Activated CD8-positive, alpha-beta memory T cell treated with anti-CD3 and anti-CD28 coated beads, Interleukin-2, amount 50 U/mL, for 4 hours (primary cell): ENCODE results near the gene PLXNC1.

Experiments used
- DNase-seq: peaks from one replicate; pipeline ENCODE4 v3.0.0-alpha.2; 2020

PLXNC1 gene

DNA sequence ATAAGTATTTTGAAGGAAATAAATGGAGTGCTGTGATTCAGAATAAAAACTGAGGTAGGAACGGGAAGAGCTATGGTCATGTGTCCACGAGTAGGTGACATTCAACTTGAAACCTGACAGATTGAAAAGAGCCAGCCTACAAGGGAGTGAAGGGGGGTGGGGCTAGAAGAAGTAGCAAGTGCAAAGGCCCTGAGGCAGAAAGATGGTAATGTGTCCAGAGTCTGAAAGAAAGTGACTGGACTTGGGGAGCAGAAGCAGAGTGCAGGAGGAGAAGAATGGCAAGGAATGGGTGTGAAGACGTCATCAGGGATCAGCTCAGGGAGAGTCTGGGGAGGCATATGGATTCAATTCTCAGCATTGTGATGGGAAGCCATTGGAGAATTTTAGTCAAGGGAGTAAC is 13.7 kb downstream of the PLXNC1 start:
- DNase-seq, result no peak

GRCh38 chr12:94163850-94164249 is 15.5 kb downstream of the PLXNC1 start:
- no peak for DNase-seq

GRCh38 chr12:94165138-94165537 is 16.8 kb downstream of the PLXNC1 start:
- DNase-seq, result no peak

- DNase-seq, result no peak
Observed at GRCh38 chr12:94165670-94166364, 17.4 kb downstream of the PLXNC1 start.

GRCh38 chr12:94167071-94167755 is 18.8 kb downstream of the PLXNC1 start:
- no peak for DNase-seq

- no peak for DNase-seq
Observed at GRCh38 chr12:94167756-94168416, 19.5 kb downstream of the PLXNC1 start.

GRCh38 chr12:94169495-94169894 is 21.1 kb downstream of the PLXNC1 start:
- DNase-seq, result peak; percentile 24

GRCh38 chr12:94169966-94170689 is 21.8 kb downstream of the PLXNC1 start:
- no peak for DNase-seq

DNA sequence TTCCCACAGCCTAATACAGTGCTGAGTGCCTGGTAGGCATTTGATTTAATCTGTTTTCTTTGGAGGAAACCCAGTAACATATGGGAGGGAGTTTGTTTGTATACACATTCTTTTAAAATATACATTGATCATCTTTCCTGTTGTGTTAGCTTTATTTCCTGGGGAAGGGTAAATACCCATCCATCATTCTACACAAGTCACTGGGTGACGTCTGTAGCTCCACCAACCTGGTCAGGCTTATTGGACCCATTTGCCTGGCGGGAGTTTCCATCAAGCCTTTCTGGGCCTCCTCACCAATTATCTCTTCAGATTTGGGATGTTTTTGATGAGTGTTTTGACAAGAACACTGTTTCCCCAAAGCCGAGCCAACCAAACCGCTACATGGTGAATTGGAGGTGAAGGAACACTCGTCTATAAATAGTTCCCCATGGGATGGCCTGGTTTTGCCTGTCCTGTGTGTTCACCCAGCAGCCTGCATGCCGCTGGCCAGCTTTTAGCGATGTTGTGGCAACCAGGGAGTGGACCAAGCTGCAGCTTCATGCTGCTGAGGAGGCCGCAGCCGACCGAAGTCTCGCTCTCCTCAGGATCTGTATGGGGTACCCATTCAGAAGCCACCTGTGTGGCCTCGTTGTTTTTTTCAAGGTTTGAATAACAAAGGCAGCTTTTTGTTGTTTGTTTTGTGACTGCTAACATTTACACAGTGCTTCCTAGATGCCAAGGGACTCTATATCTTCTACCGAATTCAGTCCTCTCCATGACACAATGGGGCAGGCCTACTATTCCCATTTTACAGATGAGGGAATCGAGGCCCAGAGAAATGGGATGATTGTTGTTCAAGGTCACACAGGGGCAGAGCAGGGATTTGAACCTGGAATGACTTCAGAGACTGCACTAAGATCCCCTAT is 22.6 kb downstream of the PLXNC1 start:
- DNase-seq, result no peak

DNA sequence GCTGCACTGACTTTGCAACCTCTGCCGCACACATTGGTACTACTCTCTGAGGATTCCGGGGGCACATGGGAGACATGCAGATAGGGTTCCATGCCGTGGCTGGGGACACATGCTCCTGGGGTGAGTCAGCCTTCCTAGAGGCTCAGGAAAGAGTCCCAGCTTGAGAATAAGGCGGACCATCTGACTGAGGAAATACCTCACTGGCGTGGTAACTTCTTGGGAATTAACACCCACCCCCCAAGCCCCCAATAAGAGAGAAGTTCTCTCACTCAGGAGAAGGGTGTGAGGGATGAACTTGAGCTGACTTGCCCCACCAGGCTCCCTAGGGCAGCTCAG is 23.2 kb downstream of the PLXNC1 start:
- no peak for DNase-seq

DNA sequence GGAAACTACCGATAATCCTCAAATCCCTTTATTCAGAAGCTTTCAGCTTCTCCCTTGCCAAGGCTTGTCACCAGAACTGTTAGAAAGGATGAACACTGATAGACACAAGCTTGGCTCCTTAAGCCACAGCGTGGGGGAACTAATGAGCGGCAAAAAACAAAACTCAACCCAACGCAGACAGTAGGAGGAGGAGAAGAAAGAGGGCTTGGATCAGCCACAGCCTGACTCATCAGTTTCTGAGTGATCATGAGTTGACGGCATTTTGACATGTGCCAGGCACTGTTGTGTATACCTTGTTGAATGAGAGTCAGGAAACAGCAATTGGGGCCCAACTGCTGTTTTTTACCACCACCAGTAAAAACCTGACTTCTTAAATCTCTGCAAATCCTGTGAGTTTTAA is 23.7 kb downstream of the PLXNC1 start:
- no peak for DNase-seq

- no peak for DNase-seq
Observed at GRCh38 chr12:94172973-94173372, 24.6 kb downstream of the PLXNC1 start.

- DNase-seq, result no peak
Observed at GRCh38 chr12:94173660-94174265, 25.4 kb downstream of the PLXNC1 start.

- DNase-seq, result no peak
Observed at GRCh38 chr12:94174576-94174975, 26.2 kb downstream of the PLXNC1 start.

- DNase-seq, result no peak
Observed at GRCh38 chr12:94175763-94176668, 27.6 kb downstream of the PLXNC1 start.

- DNase-seq, result no peak
Observed at GRCh38 chr12:94178054-94178453, 29.7 kb downstream of the PLXNC1 start.

DNA sequence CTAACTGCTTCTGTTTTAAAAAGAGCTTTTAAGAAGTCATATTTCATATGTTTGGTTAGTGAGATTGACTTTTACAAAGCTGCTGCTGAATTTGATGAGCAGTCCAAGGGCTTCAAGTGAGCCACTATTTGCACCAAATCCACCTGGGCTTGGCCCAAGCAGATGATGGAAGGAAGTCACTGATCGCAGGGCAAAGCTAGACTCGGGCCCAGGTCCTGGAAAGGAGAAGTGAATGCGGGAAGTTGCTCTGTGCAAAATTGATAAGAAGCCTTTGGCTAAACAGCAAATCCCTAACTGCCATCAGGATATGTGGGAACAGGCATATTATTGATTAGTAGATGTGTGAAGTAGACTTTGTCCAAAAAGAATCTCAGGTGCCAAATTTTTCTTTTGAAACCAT is 30.5 kb downstream of the PLXNC1 start:
- no peak for DNase-seq

- DNase-seq, result no peak
Observed at GRCh38 chr12:94179723-94180122, 31.3 kb downstream of the PLXNC1 start.

DNA sequence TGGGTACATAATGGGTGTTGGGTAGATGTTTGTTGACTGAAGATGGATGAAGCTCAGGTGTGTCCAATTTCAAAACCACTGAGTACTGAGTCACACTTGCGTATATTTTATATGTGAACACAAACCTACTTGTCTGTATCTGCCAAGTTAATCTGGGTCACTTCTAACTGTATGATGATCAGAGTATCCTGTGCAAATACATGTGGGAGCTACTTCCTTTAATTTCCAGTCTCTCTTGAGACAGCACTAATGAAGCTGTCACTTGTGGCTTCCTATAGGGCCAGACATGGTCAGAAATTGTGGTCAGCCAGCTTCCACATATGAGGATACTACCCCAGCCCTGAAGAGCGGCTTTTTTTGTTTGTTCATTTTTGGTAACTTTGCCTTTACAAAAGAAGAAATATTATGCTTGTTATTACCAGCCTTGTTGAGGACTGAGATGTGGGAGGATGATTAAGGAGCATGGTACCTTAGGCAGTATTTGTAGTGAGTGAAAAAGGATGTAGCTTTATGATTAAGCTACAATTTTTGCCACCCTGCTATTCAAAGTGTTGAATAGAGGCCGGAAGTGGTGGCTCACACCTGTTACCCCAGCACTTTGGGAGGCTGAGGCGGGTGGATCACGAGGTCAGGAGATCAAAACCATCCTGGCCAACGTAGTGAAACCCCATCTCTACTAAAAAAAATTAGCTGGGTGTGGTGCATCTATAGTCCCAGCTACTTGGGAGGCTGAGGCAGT is 32.4 kb downstream of the PLXNC1 start:
- no peak for DNase-seq

- no peak for DNase-seq
Observed at GRCh38 chr12:94182986-94183707, 34.8 kb downstream of the PLXNC1 start.
